ENCODE results near the gene SPDYE18.
"Not testable (repeated sequence)": the region's sequence is repeated elsewhere in the genome, so short reads cannot be mapped to it uniquely, and the experiment has no call there.

DNA sequence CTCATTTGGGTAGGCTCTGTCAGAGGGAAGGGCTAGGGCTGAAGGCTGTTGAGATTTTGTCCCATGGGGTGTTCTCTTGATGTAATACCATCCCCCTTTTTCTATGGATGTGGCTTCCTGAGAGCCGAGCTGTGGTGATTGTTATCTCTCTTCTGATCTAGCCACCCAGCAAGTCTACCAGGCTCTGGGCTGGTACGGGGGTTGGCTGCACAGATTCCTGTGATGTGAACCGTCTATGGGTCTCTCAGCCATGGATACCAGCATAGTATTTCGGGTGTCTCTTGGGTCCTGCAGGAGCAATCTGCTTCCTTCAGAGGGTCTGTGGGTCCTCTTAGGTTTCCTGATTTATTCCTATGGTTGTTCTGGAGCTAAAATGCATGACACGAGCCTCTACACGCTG, 8.8 kb upstream of the SPDYE18 start:
- TF ChIP-seq, protein P1, sequence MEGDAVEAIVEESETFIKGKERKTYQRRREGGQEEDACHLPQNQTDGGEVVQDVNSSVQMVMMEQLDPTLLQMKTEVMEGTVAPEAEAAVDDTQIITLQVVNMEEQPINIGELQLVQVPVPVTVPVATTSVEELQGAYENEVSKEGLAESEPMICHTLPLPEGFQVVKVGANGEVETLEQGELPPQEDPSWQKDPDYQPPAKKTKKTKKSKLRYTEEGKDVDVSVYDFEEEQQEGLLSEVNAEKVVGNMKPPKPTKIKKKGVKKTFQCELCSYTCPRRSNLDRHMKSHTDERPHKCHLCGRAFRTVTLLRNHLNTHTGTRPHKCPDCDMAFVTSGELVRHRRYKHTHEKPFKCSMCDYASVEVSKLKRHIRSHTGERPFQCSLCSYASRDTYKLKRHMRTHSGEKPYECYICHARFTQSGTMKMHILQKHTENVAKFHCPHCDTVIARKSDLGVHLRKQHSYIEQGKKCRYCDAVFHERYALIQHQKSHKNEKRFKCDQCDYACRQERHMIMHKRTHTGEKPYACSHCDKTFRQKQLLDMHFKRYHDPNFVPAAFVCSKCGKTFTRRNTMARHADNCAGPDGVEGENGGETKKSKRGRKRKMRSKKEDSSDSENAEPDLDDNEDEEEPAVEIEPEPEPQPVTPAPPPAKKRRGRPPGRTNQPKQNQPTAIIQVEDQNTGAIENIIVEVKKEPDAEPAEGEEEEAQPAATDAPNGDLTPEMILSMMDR (IDR thresholded peaks at IDR 0.05; ENCODE audit: borderline replicate concordance, extremely low read depth, low read length, poor library complexity, severe bottlenecking), result not testable (repeated sequence)
- TF ChIP-seq EZH2 (IDR thresholded peaks at IDR 0.05; ENCODE audit: borderline replicate concordance, low read depth, low read length, severe bottlenecking), result not testable (repeated sequence)
